NCI-H2196 treated with DMSO at 0.1 percent for 48 hours (cell line): ENCODE results near the gene TARS1.
A peak's percentile ranks its signal among the peaks of the same experiment; 100 is the strongest.

Experiments
- DNase-seq: peaks from one replicate; lab custom pipeline; 2025; ENCODE audit not compliant: unreplicated experiment; lab: John Stamatoyannopoulos, UW

The TARS1 gene

DNA sequence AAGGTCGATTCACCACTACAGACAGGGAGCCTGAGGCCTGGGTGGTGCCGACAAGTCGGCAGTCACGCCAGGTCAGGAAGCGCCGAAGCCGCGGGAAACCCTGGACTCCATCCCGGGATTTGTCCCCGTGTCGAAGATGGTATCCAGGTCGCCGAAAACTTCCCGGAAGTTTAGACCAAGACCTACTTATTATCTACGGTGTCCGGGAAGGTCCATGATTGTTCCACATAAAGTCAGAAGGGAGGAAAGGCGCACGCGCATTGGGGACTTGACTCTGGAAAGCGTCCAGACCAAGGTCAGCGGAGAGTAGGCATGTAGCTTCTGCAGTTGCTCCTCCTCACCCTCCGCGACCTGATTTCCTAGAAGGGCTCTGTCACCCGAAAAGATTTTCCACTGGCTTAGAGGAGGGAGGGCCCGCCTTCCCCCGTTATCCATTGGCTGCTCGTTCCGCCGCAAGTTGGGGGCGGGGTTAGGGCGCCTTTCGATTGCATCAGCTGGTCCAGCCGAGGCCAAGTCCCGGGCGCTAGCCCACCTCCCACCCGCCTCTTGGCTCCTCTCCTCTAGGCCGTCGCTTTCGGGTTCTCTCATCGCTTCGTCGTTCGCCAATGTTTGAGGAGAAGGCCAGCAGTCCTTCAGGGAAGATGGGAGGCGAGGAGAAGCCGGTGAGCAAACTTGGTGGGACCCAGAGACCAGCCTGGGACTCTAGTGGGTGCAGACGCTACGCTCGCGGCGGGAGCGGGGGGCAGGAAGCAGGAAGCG, at the start of gene TARS1:
Gene TARS1, plus strand, starts transcription at position 484 of the 759 bp plus-strand sequence. Its CDS starts 122 bp downstream, at position 606.
- DNase-seq, result peak; percentile 100

DNA sequence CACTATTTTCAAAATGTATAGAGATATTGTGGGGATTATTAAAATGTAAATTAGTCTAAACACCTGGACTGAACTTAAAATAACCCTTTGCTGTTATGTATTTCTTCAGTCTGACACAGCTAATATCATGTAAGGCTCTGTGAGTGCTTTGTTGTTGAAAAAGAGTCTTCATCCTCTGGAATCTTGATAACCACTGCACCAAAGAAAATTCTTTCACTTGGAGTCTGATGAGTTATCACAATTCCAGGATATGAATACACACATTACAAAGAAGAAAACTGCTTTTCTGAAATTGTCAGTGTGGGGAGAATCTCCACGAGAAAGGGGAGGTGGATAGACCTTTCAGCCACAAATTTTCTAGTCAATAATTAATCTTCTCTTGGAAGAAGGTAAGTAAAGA, 42.3 kb upstream of the TARS1 start:
- DNase-seq, result no peak

DNA sequence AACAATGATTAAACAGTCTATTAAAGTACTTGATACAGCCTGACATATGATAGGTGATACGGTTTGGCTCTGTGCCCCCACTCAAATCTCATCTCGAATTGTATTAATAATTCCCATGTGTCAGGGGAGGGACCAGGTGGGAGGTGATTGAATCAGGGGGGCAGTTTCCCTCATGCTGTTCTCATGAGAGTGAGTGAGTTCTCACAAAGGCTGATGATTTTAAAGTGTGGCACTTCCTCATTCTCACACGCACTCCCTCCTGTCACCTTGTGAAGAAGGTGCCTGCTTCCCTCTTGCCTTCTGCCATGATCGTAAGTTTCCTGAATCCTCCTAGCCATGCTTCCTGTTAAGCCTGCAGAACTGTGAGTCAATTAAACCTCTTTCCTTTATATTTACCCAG, 40.1 kb upstream of the TARS1 start:
- no peak for DNase-seq

DNA sequence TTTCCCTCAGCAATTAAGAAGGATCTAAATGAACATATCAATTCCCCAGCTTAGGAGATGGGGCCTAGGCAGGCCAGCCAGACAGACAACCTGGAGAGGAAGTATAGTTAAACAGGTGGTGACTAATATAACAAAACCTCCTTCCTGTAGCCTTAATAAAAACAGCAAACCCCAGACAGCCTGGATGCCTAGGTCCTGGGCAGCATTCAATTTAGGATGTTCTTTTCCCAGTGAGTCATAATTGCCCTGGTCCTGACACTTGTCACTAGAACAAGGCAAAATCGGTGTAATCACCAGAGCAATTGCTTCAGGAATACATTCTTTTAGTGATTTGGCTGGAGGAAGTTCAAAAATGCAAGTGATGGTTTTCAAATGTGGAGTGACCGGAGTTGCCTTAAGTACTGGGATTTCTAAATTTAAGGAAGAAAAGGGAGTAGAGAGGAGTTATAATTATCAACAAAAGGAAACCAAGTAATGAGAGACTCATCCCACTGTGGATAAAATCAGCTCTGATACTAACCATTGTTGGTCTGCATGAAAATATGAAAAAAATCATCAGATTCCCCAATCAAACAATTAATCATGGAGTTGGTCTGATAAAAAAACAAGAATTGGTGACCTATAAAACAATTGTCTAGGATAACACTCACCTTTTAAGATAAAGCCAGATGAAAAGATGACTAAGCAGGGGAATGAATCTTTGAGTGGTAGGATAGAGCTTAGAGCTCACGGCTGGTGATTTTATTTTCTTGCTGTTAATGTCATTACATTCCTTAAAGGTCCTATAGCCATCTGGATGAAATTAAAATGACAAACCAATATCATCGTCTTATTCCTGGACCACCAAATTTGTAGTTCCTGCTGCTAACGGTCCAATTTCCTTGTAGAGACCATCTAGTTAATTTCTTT, 39.0 kb upstream of the TARS1 start:
- no peak for DNase-seq

DNA sequence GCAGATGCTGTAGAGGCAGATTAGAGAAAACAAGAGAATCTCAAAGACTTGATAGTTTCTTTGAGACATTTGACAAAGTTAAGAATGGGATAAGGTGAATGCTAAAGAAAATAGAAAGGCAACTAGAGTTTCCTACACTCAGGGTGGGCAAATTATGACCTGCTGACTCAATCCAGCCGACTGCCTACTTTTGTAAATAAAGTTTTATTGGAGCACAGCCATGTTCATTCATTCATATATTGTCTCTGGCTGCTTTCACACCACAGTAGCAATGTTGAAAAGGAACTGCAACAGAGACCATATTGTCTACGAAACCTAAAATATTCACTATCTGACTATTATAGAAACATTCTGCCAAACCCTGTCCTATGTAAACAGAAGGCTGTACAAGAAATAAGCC, 37.6 kb upstream of the TARS1 start:
- DNase-seq, result no peak

DNA sequence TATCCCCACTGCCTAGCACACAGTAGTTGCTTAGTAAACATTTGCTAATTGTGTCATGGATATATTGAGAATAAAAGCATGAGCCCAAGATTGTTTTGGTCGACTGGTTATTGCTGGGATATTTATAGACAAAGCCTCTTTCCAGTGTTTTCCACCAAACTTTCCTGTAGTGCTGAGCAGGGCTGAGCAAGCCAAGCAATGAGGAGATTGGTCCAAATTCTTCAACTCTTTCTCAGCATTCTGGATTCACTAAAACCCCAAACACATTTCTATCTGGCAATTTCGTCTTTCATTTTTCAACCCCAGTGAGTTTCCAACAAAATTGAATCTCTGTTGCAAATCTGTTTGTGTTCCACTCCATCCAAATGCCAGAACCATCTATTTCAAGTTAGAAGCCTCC, 31.9 kb upstream of the TARS1 start:
- DNase-seq, result no peak

DNA sequence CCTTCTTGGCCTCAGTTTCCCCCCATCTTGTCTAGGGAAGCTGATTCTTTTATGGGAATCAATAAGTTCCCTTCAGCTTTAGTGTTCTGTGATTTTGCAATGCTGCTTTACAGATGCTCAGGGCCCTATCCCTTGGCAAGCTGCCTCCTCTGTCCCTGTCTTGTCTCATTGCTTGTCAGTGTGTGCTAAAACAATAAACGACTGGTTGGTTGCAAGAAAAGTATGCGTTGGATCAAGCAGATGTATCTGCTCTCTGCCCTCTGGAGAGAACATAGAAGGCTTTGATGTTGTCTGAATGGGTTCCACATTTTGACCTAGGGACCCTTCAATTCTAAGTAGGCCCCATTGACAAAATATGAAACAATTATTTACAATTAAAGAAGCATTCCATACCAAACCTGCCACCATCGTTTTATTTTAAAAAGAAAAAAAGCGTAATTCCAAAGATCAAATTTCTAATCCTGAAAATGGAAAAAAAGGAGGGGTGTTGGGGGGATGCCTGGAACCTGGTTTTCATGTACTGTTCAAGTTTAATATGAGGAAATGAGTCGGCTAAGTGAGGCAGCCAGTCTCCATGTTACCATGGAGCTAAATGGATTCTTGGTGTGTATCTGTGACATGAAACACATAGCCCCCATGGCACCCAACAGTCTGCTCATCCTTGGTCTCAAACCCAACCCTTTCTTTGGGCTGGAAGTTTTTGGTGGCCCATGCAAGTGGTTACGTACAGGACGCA, 31.2 kb upstream of the TARS1 start:
- no peak for DNase-seq

DNA sequence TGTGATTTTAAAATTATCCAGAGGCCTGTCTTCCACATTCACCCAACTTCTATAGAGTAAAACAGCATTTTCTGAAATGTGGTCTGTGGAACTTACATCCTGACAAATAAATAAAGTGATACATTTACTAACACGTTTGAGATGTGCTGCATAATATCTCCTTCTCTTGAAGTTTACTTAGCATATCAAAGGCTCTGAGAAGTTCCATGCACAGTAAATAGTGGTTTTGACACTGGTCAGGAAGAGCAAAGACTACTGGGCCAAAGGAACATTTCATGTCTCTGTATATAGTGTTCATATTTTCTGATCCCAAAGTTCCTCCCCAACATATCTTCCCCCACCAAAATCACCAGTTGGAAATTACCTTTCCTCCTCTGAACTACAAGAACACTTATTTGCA, 30.5 kb upstream of the TARS1 start:
- DNase-seq, result no peak

DNA sequence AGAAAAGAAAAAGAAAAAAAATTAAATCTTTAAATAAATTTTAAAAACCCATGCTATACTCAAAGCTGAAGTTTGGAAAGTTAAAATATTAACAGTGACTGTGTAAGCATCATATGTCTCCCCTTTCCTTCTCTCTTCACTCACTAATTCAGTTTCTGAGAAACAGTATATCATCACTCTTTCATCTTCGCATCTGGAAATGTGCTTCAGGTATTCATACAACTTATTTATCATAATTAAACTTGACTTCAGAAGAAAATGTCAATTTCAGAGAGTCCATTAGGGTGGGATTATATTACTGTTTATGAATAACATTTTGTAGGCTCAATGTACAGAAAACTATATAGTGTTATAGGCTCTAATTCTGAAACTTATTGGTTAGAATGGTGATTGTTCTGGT, 29.3 kb upstream of the TARS1 start:
- DNase-seq, result no peak

DNA sequence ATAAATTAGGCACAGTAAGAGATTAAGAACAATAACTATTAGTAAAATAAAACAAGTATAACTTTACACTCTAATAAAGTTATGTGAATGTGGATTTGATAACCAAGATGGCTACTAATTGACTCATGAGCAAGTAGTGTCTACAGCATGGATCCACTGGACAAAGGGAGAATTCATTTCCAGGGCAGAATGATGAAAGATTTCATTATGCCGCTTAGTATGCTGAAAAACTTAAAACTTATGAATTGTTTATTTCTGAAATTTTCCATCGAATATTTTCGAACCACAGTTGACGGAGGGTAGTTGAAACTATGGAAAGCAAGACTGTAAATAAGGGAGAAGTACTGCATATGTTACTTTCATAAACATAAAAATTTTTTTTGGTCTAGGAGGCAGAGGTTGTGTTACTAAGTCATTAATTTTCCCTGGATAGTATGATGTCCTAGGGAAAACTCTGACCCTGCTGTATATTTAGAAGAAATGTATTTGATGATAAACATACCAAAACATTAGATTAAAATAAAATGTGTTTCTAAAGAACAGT, 24.9 kb upstream of the TARS1 start:
- DNase-seq, result no peak

DNA sequence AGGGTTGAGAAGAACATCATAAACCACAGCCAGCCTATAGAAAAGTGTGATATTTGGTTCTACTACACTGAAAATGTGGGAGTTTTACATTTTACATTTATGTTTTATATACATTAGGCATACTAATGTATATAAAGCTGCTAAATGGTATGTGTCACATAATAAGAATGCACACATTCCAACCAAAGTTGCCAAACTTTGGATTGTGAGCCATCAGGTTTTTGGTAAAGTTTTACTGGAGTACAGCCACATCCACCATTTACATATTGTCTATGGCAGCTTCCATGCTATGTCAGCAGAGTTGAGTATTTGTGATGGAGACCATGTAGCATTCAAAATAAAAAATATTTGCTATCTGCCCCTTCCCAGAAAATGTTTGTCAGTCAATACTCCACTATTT, 23.1 kb upstream of the TARS1 start:
- DNase-seq, result no peak

DNA sequence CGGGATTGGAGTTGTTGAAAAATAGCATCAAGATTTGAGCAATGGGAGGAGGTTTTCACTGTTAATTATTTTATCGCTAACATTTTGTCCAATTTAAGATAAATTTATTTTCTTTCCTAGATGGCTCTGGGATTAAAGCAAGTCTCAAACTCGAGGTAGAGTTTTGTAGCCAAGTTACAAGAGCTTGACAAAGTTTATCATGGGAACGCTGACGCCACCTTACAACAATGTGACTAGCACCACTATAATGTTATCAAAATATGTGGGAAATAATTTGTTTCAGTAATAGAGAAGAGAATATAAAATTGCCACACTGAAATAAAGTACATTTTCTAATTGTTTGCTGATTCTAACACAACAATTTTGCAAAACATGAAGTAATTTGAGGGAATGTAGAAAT, 19.8 kb upstream of the TARS1 start:
- no peak for DNase-seq

DNA sequence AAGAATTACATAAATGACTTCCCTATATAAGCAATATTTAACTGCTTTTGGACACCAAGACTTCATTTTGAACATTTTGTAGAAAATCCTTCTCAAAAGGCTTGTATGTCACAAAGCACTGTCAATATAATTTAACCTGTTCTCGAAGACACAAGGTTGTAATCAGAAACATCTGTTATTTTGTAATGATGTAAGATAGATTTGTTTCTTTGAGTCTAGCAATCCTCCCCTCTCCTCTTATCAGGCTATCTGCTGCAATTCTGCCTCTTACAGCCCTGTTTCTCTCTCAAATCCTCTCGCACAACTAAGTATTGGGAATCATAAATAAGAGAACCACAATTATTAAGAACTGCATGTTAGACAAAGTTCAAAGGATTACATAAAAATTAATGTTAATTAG, 18.6 kb upstream of the TARS1 start:
- DNase-seq, result no peak

DNA sequence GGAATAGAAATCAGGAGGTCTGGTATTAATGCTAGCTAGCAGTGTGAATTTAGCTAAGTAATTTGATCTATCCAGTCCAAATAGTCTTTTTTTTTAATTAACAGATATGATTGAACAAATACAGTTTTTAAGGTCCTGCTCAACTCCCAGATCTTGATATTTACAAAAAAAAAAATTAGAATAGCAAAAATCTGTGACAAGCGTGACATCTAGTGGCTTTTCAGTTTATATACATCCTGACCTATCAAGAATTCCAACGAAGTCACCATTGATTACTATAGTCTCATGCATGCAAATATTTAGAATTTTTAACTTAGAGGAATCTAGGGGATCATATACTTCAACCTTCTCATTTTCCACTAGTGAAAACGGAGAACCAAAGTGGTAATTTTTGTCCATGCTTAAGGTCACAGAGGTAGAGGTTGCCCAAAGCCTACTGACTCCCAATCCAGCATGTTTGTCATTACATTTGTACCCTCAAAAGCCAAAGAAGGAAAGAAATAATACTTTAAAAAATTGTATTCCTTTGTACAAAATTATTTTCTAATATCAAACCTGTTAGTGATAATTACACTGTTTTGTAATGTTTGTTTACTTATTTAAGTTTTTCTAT, 17.6 kb upstream of the TARS1 start:
- DNase-seq, result peak; percentile 5

DNA sequence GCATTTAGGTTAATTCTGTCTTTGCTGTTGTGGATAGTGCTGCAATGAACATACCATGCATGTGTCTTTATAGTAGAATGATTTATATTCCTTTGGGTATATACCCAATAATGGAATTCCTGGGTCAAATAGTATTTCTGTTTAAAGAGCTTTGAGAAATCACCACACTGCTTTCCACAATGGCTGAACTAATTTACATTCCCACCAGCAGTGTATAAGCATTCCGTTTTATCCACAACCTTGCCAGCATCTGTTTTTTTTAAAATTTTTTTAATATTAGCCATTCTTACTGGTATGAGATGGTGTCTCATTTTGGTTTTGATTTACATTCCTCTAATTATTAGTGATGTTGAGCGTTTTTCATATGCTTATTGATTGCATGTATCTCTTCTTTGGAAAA, 15.5 kb upstream of the TARS1 start:
- DNase-seq, result no peak

DNA sequence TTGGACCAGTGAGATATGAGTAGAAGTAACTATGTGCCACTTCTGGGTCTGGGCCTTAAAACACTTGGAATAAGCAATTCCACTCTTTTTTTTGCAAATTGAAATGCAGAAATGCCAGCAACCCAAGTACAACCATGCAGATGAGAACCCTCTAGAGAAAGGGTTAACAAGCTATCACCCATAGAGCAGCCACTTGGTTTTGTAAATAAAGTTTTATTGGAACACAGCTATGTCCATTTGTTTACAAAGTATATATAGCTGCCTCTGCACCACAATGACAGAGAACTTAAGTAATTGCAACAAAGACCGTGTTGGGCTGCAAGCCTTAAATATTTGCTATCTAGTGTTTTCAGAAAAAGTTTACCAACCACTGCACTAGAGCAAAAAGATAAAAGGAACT, 9.8 kb upstream of the TARS1 start:
- no peak for DNase-seq

DNA sequence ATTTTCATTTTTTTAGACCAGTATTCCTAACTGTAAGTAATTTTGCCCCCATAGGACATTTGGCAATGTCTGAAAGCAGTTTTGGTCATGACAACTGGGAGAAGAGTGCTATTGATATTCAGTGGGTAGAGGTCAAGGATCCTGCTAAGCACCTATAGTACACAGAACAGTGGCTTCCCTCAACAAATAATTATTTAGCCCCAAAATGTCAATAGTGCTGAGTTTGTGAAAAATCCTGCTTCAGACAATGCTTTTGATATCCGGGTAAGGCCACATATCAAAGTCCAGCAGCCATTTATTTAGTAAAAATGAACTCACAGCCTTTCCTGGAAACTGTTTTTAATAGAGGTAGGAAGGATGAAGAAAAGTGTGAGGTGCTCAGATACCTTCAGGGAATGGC, 8.1 kb upstream of the TARS1 start:
- no peak for DNase-seq

DNA sequence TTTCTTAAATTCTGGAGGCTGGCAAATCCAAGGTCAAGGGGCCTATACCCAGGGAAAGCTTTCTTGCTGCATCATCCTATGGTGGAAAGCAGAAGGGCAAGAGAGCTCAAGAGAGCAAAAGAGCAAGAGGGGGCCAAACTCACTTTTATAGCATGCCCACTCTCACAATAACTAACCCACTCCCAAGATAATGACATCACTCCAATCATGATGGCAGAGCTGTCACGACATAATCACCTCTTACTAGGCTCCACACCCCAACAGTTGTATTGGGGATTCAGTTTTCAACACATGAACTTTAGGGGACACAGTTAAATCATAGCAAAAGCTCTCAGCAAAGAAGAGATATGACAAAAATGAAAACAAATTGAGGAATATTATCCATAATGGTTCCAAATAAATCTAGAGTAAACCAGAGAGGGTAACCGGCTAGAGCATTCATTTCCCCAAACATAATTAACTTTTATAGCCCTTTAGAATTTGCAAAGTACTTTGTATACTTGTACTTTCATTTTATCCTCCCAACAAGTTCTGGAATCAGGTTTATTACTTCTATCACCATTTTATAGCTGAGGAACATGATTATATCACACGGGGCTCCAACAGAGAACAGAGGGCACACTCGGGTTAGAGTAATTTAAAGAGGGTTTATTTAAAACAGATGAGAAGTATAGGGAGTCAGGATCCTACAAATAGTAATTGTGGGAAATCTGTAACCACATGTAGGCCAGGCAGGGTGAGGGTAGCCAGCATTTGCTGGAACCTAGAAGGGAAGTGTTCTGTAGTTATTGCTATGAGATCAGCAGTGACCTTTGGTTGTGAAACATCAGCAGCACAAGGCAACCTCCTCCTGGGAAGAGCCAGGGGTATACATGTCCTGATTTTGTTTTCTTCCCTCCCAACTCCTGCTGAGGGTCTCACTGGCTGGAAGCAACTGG, 7.2 kb upstream of the TARS1 start:
- DNase-seq, result no peak

DNA sequence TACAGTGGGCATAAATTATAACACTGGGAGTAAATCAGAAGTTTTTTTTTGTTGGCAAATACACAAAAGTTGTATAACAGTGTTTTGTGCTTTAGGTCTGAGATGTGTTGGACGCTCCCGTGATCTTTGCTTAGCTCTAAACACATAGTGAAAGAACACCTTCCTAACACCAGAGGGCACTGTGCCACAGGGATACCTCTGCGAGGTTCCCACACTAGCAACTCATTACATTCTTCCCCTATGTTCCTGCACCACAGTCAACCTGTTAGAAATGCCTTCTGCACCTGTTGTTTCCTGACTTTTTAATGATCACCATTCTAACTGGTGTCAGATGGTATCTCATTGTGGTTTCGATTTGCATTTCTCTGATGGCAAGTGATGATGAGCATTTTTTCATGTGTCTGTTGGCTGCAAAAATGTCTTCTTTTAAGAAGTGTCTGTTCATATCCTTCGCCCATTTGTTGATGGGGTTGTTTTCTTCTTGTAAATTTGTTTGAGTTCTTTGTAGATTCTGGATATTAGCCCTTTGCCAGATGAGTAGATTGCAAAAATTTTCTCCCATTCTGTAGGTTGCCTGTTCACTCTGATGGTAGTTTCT, 4.8 kb upstream of the TARS1 start:
- peak; percentile 64 for DNase-seq
